CD4-positive, alpha-beta T cell (primary cell): ENCODE results near the gene TLK2. TPM values are rescaled to one million over a fixed set of nuclear protein-coding genes. Genes with fewer than 3 reads are reported as not detected.
"Not testable (repeated sequence)": the region's sequence is repeated elsewhere in the genome, so short reads cannot be mapped to it uniquely, and the experiment has no call there.

Source experiments
- ATAC-seq: fragments of 200-7000 bp; cut with Tn5 transposase; one replicate; pipeline ENCODE4 v1.10.0; 2022; ENCODE audit warnings: mild to moderate bottlenecking; ENCODE audit not compliant: poor library complexity
- CTCF ChIA-PET: fragments of 350-600 bp; sonication (Branson Sonifier 250); formaldehyde crosslinking; loops from one replicate; lab custom pipeline; 2021; ENCODE audit warnings: antibody characterized with exemption, inconsistent platforms; lab: Charles Lee
- POLR2A ChIA-PET: fragments of 350-600 bp; sonication (Branson Sonifier 250); formaldehyde crosslinking; loops from one replicate; lab custom pipeline; 2021; ENCODE audit warnings: antibody characterized with exemption, inconsistent platforms; lab: Charles Lee
- DNase-seq, 14 experiments: peaks; one replicate each; pipeline ENCODE4 v3.0.0-alpha.2; 2013 to 2020; ENCODE audit warnings: mixed read lengths in 2 of 14
- H3K27ac ChIP-seq, 2 donors: one replicate each; pipeline versions ENCODE4 v1.5.1 to v1.7.0; 2013; ENCODE audit warnings: low read length in 2 of 2, low read depth in 1 of 2, mild to moderate bottlenecking in 1 of 2
- H3K27me3 ChIP-seq, 2 experiments: 1 replicate in 1 of 2; 2 replicates in 1 of 2; pipeline versions ENCODE4 v1.6.1 to v1.7.0; 2013; ENCODE audit warnings: low read length in 2 of 2, control low read depth in 1 of 2, mild to moderate bottlenecking in 1 of 2, moderate library complexity in 1 of 2; ENCODE audit not compliant: insufficient read depth in 2 of 2, control insufficient read depth in 1 of 2
- H3K36me3 ChIP-seq: one replicate; pipeline ENCODE4 v1.6.1; 2013; ENCODE audit warnings: low read length, control low read depth; ENCODE audit not compliant: insufficient read depth
- H3K4me1 ChIP-seq: one replicate; pipeline ENCODE4 v1.6.1; 2013; ENCODE audit warnings: low read length, control low read depth; ENCODE audit not compliant: insufficient read depth
- H3K4me3 ChIP-seq: one replicate; pipeline ENCODE4 v1.5.1; 2013; ENCODE audit warnings: mild to moderate bottlenecking, low read length, moderate library complexity
- H3K9me3 ChIP-seq, 2 experiments: 1 replicate in 1 of 2; 2 replicates in 1 of 2; pipeline versions ENCODE4 v1.6.1 to v1.7.0; 2013; ENCODE audit warnings: low read length in 2 of 2, mild to moderate bottlenecking in 2 of 2, control low read depth in 1 of 2, moderate library complexity in 1 of 2; ENCODE audit not compliant: control insufficient read depth in 1 of 2, insufficient read depth in 1 of 2
- H3K27ac Mint-ChIP-seq: one replicate; pipeline ENCODE4 v1.8.0; 2020; ENCODE audit warnings: mixed read lengths
- H3K27me3 Mint-ChIP-seq: one replicate; pipeline ENCODE4 v1.8.0; 2021; ENCODE audit warnings: mixed read lengths
- H3K36me3 Mint-ChIP-seq: one replicate; pipeline ENCODE4 v1.8.0; 2021; ENCODE audit warnings: low read depth, mixed read lengths
- H3K4me1 Mint-ChIP-seq: one replicate; pipeline ENCODE4 v1.8.0; 2021; ENCODE audit warnings: low read depth, mixed read lengths
- H3K4me3 Mint-ChIP-seq: one replicate; pipeline ENCODE4 v1.8.0; 2020; ENCODE audit warnings: mild to moderate bottlenecking, mixed read lengths
- H3K9me3 Mint-ChIP-seq: one replicate; pipeline ENCODE4 v1.8.0; 2020; ENCODE audit warnings: mixed read lengths
- intact Hi-C, 2 experiments: fragments of 100-400 bp; cut with DNase I in 1 of 2; cut with micrococcal nuclease in 1 of 2; formaldehyde crosslinking; loops; one replicate each; pipeline versions ENCODE4 v1.15.1 to v1.9.0; 2023 to 2025; cut with DNase I, micrococcal nuclease
- total RNA-seq, 174 experiments: library from RNA in 2 of 174; stranded (reverse) in 2 of 174; gene quantifications; one replicate each; pipeline ENCODE4 v1.2.3 and lab custom pipeline; 2021 to 2026

TLK2 gene
- total RNA-seq, 2 experiments from 2014 or later: 85.3 to 86.5 TPM

DNA sequence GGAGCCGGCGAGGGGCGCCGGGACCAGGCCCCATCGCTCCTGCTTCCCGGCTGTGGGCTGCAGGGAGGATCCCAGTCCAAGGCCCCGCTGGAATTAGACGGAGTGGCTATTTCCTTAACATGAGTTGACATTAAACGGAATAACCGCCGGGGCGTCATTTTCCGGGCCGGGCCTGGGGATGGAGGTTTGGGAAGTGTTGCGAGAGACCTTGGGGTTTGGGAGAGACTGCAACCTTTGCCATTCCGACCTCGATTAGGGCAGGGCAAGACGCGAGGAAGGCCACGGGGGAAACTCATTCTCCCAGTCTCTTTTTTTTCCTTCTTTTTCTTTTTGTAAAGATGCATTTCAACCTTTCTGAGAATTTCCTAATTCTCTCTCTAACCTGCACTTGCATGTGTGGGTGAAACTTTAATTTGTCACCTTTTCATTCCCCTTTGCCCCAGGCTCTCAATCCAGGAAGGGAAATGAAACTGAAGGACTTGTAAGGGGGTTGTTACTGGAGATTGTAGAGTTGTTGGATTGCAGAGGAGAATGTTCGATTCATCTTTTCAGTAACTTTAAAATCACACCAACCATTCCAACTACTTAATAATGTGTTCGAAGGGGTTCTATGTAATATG is 1.1 kb downstream of the TLK2 start:
- intact Hi-C loops: loop anchor here in 1 of 2 experiments (2.0 to 5.0 kb wide), 2 partner anchors 57 to 488 kb away; partner anchors contain the start of genes METTL2A and TANC2
- CTCF ChIA-PET: not testable (repeated sequence)

GRCh38 chr17:62482553-62482952 is 3.9 kb downstream of the TLK2 start:
- H3K9me3 Mint-ChIP-seq, H3K36me3 ChIP-seq, H3K27me3 Mint-ChIP-seq, intact Hi-C loops, H3K4me3 Mint-ChIP-seq, ATAC-seq, H3K4me3 ChIP-seq, H3K27ac ChIP-seq, H3K27me3 ChIP-seq, CTCF ChIA-PET, POLR2A ChIA-PET, H3K9me3 ChIP-seq, DNase-seq: not testable (repeated sequence)
- Mint-ChIP-seq H3K27ac (peak overlapping the region; percentile 77), H3K36me3 (peaks cover 64% of the 10 kb centered on the region), H3K4me1 (peaks cover 56% of the 10 kb centered on the region)
- H3K4me1 ChIP-seq: peaks cover 11% of the 10 kb centered on the region

More for the DNA sequence above, 1.1 kb downstream of the TLK2 start:
- H3K4me3 Mint-ChIP-seq: peak overlapping the region; percentile 94
- peak overlapping the region; percentile 97 for H3K27ac Mint-ChIP-seq
- H3K9me3 ChIP-seq, H3K9me3 Mint-ChIP-seq, ATAC-seq, H3K27me3 Mint-ChIP-seq, H3K36me3 ChIP-seq, H3K27me3 ChIP-seq, POLR2A ChIA-PET: not testable (repeated sequence)
- Histone ChIP-seq H3K4me3 (peak overlapping the region; percentile 58), H3K27ac (peak overlapping the region; percentile 56 to 60), H3K4me1 (peaks cover 16% of the 10 kb centered on the region)
- peak in 7 of 14 experiments; percentile 4 to 38 (median 11) for DNase-seq
- peaks cover 54% of the 10 kb centered on the region for H3K36me3 Mint-ChIP-seq
- H3K4me1 Mint-ChIP-seq: peaks cover 47% of the 10 kb centered on the region

DNA sequence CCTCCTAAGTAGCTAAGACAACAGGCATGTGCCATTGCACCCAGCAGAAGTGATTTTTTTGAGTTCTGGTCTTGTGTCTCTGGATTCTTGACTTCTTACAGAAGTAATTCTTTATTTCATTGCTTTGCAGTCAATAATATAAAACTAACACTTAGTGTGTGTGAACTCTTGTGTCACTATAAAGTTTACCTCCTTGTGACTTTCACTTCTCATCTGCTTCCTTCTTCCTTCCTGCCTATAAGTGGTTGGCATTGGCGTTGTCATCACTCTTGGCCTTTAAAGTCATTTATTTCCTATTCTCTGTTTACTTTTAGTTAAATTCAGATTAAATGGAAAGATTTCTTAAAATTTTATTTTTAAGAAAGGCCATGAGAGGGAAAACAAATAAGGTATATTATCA is 12.4 kb downstream of the TLK2 start:
- H3K4me3 Mint-ChIP-seq, CTCF ChIA-PET, H3K27ac ChIP-seq, H3K27me3 Mint-ChIP-seq, H3K36me3 ChIP-seq, H3K9me3 ChIP-seq, H3K27me3 ChIP-seq, H3K27ac Mint-ChIP-seq, POLR2A ChIA-PET, H3K4me3 ChIP-seq, DNase-seq, ATAC-seq, H3K9me3 Mint-ChIP-seq, intact Hi-C loops, H3K4me1 ChIP-seq: not testable (repeated sequence)
- Mint-ChIP-seq H3K4me1 (peaks cover 44% of the 10 kb centered on the region), H3K36me3 (peaks cover 38% of the 10 kb centered on the region)

GRCh38 chr17:62493049-62493655 is 14.5 kb downstream of the TLK2 start:
- H3K27me3 ChIP-seq, ATAC-seq, POLR2A ChIA-PET, DNase-seq, H3K27ac ChIP-seq, H3K4me3 Mint-ChIP-seq, H3K4me3 ChIP-seq, H3K27ac Mint-ChIP-seq, H3K27me3 Mint-ChIP-seq, CTCF ChIA-PET, H3K9me3 ChIP-seq, H3K36me3 ChIP-seq, H3K9me3 Mint-ChIP-seq, intact Hi-C loops: not testable (repeated sequence)
- H3K36me3 Mint-ChIP-seq: peaks cover 32% of the 10 kb centered on the region
- H3K4me1 ChIP-seq: peaks cover 10% of the 10 kb centered on the region
- peaks cover 40% of the 10 kb centered on the region for H3K4me1 Mint-ChIP-seq

- H3K9me3 ChIP-seq, DNase-seq, H3K27ac ChIP-seq, H3K9me3 Mint-ChIP-seq, H3K27ac Mint-ChIP-seq, POLR2A ChIA-PET, CTCF ChIA-PET, ATAC-seq, intact Hi-C loops, H3K27me3 ChIP-seq, H3K27me3 Mint-ChIP-seq, H3K36me3 ChIP-seq, H3K4me3 Mint-ChIP-seq, H3K4me3 ChIP-seq: not testable (repeated sequence)
- Mint-ChIP-seq H3K36me3 (peaks cover 25% of the 10 kb centered on the region), H3K4me1 (peaks cover 35% of the 10 kb centered on the region)
- peaks cover 10% of the 10 kb centered on the region for H3K4me1 ChIP-seq
Measured at GRCh38 chr17:62494073-62494472, 15.4 kb downstream of the TLK2 start.

- POLR2A ChIA-PET, H3K9me3 ChIP-seq, H3K27me3 ChIP-seq, H3K27ac Mint-ChIP-seq, H3K4me3 Mint-ChIP-seq, intact Hi-C loops, H3K9me3 Mint-ChIP-seq, H3K27ac ChIP-seq, CTCF ChIA-PET, H3K36me3 ChIP-seq, DNase-seq, H3K27me3 Mint-ChIP-seq, ATAC-seq, H3K4me3 ChIP-seq: not testable (repeated sequence)
- H3K4me1 Mint-ChIP-seq: peaks cover 24% of the 10 kb centered on the region
- peaks cover 10% of the 10 kb centered on the region for H3K4me1 ChIP-seq
- H3K36me3 Mint-ChIP-seq: peaks cover 12% of the 10 kb centered on the region
Measured at GRCh38 chr17:62496344-62496743, 17.7 kb downstream of the TLK2 start.

- H3K27ac Mint-ChIP-seq, intact Hi-C loops, POLR2A ChIA-PET: not testable (repeated sequence)
Measured at GRCh38 chr17:62498796-62499195, 20.2 kb downstream of the TLK2 start.

More at GRCh38 chr17:62498796-62499195, 20.2 kb downstream of the TLK2 start:
- DNase-seq, H3K36me3 Mint-ChIP-seq, H3K27me3 Mint-ChIP-seq, H3K4me3 Mint-ChIP-seq, ATAC-seq, H3K9me3 ChIP-seq, CTCF ChIA-PET, H3K27ac ChIP-seq, H3K9me3 Mint-ChIP-seq, H3K36me3 ChIP-seq, H3K4me3 ChIP-seq, H3K4me1 ChIP-seq, H3K27me3 ChIP-seq: not testable (repeated sequence)
- H3K4me1 Mint-ChIP-seq: peaks cover 11% of the 10 kb centered on the region
